Stimulated activated effector memory CD8-positive, alpha-beta T cell treated with anti-CD3 and anti-CD28 coated beads, Interleukin-12 subunit alpha, Interleukin-12 subunit beta, amount 100 ng/mL, for 72 hours (primary cell): ENCODE results near the gene KCND2.
A peak's percentile ranks its signal among the peaks of the same experiment; 100 is the strongest.
"Not testable (repeated sequence)": the region's sequence is repeated elsewhere in the genome, so short reads cannot be mapped to it uniquely, and the experiment has no call there.

Source experiments
- ATAC-seq: fragments of 150-1000 bp; cut with Tn5 transposase; 2 replicates; pipeline ENCODE4 v1.10.0; 2021
- DNase-seq, 2 donors: peaks; one replicate each; pipeline ENCODE4 v3.0.0; 2021 to 2022; ENCODE audit warnings: low spot score in 2 of 2
- H3K27ac Mint-ChIP-seq: one replicate; pipeline ENCODE4 v1.8.0; 2022; ENCODE audit warnings: mild to moderate bottlenecking, mixed read lengths
- H3K36me3 Mint-ChIP-seq: one replicate; pipeline ENCODE4 v1.8.0; 2022; ENCODE audit warnings: mild to moderate bottlenecking, mixed read lengths
- H3K4me1 Mint-ChIP-seq: one replicate; pipeline ENCODE4 v1.8.0; 2022; ENCODE audit warnings: mixed read lengths
- H3K4me3 Mint-ChIP-seq: one replicate; pipeline ENCODE4 v1.8.0; 2022; ENCODE audit warnings: mild to moderate bottlenecking, mixed read lengths
- H3K9me3 Mint-ChIP-seq: one replicate; pipeline ENCODE4 v1.8.0; 2022; ENCODE audit warnings: mixed read lengths

The KCND2 gene

DNA sequence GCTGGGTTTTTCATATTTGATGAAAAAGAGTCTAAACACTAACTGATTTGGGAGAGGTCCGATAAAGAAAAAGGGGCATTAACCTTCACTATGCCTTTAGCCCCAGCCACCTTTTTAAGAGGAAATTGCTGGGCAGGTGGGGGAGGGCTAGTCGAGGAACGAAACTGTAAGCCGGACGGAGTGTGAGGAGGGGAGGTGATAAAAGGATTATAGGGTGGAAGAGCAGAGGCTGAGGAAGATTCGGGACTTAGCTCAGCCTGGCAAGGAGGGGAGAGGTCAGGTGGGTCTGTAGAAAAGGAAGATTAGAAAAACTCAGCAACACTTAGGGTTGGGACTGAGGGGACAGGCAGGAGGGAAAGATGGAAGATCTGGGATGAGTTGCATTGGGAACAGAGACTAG, 508.0 kb downstream of the KCND2 start:
- DNase-seq (no peak), ATAC-seq (no peak)
- no peaks in the 10 kb centered on the region for H3K9me3 Mint-ChIP-seq
- no peak overlapping the region for H3K4me3 Mint-ChIP-seq
- no peaks in the 10 kb centered on the region for H3K4me1 Mint-ChIP-seq
- H3K36me3 Mint-ChIP-seq: no peaks in the 10 kb centered on the region
- no peak overlapping the region for H3K27ac Mint-ChIP-seq

DNA sequence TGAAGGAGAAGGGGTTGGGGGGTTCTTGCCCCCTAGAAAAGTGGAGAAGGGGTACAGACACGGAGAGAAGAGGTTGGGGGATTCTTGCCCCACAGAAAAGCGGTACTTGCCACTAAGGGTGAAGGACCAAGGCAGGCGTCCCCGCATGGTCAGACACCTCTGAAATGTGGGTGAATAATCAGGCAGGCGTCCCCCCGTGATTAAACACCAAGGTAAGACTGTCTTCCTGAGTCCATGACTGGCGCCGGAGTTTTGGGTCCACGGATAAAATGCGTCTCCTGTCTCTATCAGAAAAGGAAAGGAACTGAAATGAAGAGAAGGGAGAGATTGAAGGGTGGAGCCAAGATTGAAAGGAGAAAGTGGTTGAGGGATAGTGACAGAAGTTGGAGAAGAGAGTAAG, 508.9 kb downstream of the KCND2 start:
- not testable (repeated sequence) for H3K4me3 Mint-ChIP-seq, DNase-seq, H3K4me1 Mint-ChIP-seq, H3K27ac Mint-ChIP-seq, H3K9me3 Mint-ChIP-seq, H3K36me3 Mint-ChIP-seq, ATAC-seq

DNA sequence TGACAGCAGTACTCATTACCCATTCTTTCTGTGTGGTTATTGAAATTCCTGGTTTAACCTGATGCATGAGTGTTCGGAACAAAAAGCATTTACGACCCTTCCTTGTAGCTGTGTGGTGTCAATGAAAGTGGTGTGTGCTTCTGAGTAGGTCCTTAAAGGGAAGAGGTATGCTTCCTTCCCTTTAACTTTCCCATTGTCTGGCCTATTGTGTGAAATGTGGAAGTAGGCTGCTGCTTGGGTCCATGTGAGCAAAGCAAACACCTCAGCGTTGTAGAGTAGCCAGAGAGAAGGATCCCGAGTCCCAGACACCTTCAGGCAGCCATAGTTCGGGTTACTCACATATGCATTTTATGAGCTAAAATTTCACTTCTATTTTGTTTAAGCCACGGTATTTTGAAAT, 510.3 kb downstream of the KCND2 start:
- H3K4me1 Mint-ChIP-seq: no peaks in the 10 kb centered on the region
- H3K4me3 Mint-ChIP-seq: no peak overlapping the region
- H3K9me3 Mint-ChIP-seq: no peaks in the 10 kb centered on the region
- H3K27ac Mint-ChIP-seq: no peak overlapping the region
- DNase-seq: no peak
- H3K36me3 Mint-ChIP-seq: no peaks in the 10 kb centered on the region
- no peak for ATAC-seq

DNA sequence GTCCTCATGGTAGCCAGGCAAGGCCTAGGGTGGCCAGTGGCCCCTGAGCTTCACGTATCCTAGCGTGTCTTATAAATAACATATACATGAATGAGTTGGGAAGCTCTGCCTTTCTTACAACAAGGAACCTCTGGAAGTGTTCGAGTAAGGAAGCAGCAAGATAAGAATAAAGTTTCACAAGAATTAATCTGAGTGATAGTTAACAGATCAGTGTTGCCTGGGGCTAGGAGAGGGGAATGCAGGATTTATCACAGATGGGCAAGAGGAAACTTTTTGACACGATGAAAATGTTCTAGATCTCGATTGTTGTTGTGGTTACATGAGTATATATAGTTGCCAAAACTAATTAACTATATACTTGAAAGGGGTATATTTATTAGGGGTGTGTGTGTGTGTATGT, 510.7 kb downstream of the KCND2 start:
- Mint-ChIP-seq H3K4me3 (no peak overlapping the region), H3K9me3 (no peaks in the 10 kb centered on the region), H3K36me3 (no peaks in the 10 kb centered on the region), H3K4me1 (no peaks in the 10 kb centered on the region), H3K27ac (no peak overlapping the region)
- DNase-seq (no peak), ATAC-seq (no peak)

DNA sequence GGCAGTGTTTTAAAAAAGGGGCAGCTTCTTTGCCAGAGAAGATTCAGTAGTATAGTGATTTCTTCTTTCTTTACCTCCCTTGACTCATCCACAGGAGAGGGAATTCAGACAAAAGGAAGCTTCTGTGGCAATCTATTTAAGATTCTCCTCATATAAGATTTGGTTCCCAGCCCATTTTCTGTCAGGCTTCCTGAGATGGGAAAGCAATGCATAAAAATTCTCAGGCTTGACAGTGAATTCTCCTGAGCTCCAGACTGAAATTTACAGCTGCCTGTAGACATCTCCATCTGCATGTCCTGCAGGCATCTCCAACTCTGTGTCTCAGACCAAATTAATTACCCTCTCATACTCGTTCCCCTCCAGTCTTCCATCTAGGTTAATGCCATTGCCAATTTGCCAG, 512.1 kb downstream of the KCND2 start:
- H3K4me1 Mint-ChIP-seq: no peaks in the 10 kb centered on the region
- no peak overlapping the region for H3K27ac Mint-ChIP-seq
- DNase-seq: no peak
- H3K9me3 Mint-ChIP-seq: no peaks in the 10 kb centered on the region
- no peak for ATAC-seq
- H3K4me3 Mint-ChIP-seq: no peak overlapping the region
- H3K36me3 Mint-ChIP-seq: no peaks in the 10 kb centered on the region

DNA sequence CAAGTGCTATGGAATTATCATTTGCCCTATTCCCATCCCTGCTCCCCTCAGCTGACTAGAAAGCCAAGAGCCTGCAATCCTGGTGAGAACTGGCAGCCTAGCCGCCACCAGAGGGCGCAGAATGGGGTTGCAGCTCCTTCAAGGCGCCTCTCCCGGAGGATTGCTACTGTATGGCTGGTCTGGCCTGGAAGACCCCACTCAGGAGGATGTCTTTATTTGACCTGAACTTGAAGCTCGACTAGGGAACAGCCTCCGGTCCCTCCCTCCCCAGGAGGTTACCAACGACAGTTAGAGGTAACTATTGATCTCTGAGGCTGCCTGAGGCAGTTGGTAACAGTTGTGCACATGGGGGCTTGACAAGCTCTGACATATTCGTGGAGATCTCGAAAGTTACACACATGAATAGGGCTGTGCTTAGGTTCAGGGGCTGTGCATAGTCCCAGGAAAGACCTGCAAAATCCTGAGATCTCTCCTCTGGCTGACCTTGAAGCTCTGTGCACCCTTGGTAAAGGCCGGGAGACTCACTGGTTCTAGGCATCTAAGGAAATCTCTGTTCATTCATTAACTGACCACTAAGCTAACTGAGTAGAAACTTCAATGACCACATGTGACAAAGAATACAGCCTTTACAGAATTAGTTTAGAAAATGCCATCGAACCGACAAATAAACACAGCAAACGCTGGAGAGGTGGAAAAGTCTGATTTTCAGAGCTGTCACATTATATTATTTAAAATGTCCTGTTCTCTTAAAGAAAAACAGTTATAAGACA, 519.3 kb downstream of the KCND2 start:
- Mint-ChIP-seq H3K4me3 (no peak overlapping the region), H3K27ac (no peak overlapping the region), H3K4me1 (no peaks in the 10 kb centered on the region), H3K9me3 (no peaks in the 10 kb centered on the region), H3K36me3 (no peaks in the 10 kb centered on the region)
- ATAC-seq: peak; percentile 77
- DNase-seq: peak; percentile 43 to 72

DNA sequence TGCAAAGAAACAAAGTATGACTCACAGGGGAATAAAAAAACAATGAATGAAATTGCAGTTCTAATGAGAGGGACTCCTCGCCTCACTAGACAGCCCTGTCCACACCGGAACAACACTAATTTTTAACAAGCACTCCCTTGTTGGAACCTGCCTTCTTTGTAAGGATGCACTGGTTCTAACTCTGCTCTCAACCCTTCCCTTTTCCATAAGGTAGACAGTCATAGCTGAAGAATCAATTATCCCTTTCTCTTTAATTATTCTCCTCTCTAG, 519.8 kb downstream of the KCND2 start:
- Mint-ChIP-seq H3K4me1 (no peaks in the 10 kb centered on the region), H3K4me3 (no peak overlapping the region), H3K27ac (no peak overlapping the region), H3K36me3 (no peaks in the 10 kb centered on the region), H3K9me3 (no peaks in the 10 kb centered on the region)
- no peak for ATAC-seq
- DNase-seq: no peak

DNA sequence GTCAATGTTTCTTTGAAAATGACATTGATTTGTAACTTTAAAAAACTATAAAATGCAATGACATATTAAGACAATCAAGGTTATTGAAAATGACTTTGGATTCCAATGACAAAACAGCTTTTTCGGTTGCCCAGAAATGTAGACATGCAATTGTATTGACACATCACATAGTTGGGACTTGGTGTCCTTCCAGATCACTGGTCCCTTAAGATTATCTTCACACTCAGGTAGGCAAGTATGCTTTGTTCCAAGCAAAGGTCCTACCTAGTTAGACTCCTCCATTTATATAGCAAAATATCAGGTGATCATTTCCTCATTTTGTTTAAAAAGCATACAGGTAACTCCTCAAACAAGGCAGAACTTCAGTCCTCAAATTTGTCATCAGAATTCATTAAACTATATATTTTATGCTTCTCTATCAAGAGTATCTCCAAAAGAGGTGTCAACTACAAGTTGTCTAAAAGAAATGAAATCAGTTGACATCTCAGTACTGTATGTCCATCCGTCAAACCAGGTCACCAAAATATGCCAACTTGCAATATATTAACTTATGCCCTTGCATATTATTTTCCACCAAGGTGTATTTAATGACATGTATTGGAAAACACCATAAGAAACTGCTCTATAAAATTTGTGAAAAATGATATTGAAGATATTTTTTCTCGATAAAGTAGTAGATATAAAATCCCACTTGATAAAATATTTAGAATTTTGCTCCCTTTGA, 520.4 kb downstream of the KCND2 start:
- DNase-seq (no peak), ATAC-seq (no peak)
- Mint-ChIP-seq H3K4me1 (no peaks in the 10 kb centered on the region), H3K36me3 (no peaks in the 10 kb centered on the region), H3K27ac (no peak overlapping the region), H3K9me3 (no peaks in the 10 kb centered on the region), H3K4me3 (no peak overlapping the region)

DNA sequence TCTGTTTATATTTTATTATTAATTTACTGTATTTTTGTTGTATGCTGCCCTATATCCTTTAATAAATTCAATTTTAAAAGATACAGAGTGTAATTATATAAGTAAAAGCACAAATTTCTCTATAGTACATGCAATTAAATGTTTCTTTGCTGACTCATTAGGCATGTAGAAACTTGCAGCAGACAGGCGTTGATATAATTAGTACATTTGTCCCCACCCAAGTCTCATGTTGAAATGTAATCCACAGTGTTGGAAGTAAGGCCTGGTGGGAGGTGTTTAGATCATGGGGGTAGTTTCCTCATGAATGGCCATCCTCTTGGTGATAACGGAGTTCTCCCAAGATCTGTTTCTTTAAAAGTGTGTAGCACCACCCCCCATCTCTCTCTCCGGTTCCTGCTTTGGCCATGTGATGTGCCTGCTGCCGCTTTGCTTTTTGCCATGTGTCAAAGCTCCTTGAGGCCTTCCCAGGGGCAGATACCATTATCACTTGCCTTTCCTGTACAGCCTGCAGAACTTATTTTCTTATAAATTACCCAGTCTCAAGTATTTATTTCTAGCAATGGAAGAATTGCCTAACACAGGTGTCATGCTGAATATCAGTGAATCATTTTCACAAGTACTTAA, 521.2 kb downstream of the KCND2 start:
- Mint-ChIP-seq H3K4me3 (no peak overlapping the region), H3K4me1 (no peaks in the 10 kb centered on the region)
- DNase-seq: no peak

DNA sequence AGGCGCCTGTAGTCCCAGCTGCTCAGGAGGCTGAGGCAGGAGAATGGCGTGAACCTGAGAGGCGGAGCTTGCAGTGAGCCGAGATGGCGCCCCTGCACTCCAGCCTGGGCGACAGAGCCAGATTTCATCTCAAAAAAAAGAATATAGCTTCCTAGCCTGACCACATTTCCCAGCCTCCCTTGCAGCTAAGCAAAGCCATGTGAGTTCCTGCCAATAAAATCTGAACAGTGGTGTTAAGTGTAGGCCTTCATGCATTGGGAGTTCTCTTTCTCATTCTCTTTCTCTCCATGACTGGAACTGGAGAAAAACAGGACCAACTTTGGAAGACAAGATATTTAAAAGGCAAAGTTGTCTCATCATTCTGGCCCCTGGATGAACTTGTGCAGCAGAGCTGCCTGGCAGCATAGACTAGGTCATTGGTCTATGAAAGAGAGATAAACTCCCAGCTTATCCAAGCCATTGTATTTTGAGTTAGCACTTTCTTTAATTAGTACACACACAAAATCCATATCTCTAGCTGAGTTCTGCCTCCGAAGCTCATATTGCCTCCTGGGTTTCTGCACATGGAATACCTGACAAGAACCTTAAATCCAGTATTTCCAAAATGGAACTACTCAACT, 524.2 kb downstream of the KCND2 start:
- H3K9me3 Mint-ChIP-seq: no peaks in the 10 kb centered on the region
- H3K4me1 Mint-ChIP-seq: no peaks in the 10 kb centered on the region
- DNase-seq (no peak), ATAC-seq (no peak)
- H3K27ac Mint-ChIP-seq: no peak overlapping the region
- H3K36me3 Mint-ChIP-seq: no peaks in the 10 kb centered on the region
- H3K4me3 Mint-ChIP-seq: no peak overlapping the region

More for the DNA sequence above, 521.2 kb downstream of the KCND2 start:
- Mint-ChIP-seq H3K9me3 (no peaks in the 10 kb centered on the region), H3K36me3 (no peaks in the 10 kb centered on the region), H3K27ac (no peak overlapping the region)
- ATAC-seq: no peak

DNA sequence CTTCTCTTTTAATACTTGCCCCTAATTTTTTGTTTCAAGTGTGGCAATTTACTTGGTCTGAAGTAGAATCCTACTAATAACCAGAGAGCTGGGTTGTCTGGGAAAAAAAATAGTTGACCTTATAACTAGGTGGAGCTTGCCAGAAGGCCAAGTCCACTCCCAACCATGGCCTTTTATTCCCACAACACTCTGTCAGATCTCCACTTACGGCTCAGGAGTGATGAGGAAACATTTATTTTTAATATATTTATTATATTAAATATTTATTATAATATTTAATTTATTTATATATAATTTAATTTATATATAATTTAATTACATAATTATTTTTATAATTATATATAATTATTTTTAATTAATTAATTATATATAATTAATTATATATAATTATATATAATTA, 526.2 kb downstream of the KCND2 start:
- Mint-ChIP-seq H3K9me3 (no peaks in the 10 kb centered on the region), H3K36me3 (no peaks in the 10 kb centered on the region), H3K4me3 (no peak overlapping the region), H3K4me1 (no peaks in the 10 kb centered on the region), H3K27ac (no peak overlapping the region)
- no peak for ATAC-seq
- DNase-seq: no peak
